ENCODE results near the gene DGKH.

DNA sequence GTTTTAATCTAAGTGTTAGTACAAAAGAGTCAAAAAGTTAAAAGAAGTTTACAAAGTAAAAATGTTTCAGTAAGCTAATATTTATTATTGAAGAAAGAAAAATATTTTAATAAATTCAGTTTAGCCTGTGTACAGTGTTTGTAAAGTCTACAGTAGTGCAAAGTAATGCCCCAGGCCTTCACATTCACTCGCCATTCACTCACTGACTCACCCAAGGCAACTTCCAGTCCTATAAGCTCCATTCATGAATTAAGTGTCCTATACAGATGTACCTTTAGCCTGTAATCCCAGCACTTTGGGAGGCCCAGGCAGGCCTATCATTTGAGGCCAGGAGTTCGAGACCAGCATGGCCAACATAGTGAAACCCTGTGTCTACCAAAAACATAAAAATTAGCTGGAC lies 199.4 kb downstream of the DGKH start:
- TF ChIP-seq CTCF (IDR thresholded peaks at IDR 0.05) (no peak), POLR2A (IDR thresholded peaks at IDR 0.05) (no peak)
